K562 treated with DMSO at 1 percent for 4 hours (cell line): Measurements from ENCODE around the gene ARHGEF11. TPM values are rescaled to one million over a fixed set of nuclear protein-coding genes. Genes with fewer than 3 reads are reported as not detected.

Source experiments
- total RNA-seq: library from RNA; unstranded; fragments of 300-600 nt; gene quantifications from 2 replicates; pipeline ENCODE4 v1.2.3, GENCODE V29; 2022; ENCODE audit not compliant: insufficient read depth

ARHGEF11 gene, protein sequence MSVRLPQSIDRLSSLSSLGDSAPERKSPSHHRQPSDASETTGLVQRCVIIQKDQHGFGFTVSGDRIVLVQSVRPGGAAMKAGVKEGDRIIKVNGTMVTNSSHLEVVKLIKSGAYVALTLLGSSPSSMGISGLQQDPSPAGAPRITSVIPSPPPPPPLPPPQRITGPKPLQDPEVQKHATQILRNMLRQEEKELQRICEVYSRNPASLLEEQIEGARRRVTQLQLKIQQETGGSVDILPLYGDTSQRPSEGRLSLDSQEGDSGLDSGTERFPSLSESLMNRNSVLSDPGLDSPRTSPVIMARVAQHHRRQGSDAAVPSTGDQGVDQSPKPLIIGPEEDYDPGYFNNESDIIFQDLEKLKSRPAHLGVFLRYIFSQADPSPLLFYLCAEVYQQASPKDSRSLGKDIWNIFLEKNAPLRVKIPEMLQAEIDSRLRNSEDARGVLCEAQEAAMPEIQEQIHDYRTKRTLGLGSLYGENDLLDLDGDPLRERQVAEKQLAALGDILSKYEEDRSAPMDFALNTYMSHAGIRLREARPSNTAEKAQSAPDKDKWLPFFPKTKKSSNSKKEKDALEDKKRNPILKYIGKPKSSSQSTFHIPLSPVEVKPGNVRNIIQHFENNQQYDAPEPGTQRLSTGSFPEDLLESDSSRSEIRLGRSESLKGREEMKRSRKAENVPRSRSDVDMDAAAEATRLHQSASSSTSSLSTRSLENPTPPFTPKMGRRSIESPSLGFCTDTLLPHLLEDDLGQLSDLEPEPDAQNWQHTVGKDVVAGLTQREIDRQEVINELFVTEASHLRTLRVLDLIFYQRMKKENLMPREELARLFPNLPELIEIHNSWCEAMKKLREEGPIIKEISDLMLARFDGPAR (N-terminal part only)
- total RNA-seq = 8.7 and 12.7 TPM in 2 replicates

DNA sequence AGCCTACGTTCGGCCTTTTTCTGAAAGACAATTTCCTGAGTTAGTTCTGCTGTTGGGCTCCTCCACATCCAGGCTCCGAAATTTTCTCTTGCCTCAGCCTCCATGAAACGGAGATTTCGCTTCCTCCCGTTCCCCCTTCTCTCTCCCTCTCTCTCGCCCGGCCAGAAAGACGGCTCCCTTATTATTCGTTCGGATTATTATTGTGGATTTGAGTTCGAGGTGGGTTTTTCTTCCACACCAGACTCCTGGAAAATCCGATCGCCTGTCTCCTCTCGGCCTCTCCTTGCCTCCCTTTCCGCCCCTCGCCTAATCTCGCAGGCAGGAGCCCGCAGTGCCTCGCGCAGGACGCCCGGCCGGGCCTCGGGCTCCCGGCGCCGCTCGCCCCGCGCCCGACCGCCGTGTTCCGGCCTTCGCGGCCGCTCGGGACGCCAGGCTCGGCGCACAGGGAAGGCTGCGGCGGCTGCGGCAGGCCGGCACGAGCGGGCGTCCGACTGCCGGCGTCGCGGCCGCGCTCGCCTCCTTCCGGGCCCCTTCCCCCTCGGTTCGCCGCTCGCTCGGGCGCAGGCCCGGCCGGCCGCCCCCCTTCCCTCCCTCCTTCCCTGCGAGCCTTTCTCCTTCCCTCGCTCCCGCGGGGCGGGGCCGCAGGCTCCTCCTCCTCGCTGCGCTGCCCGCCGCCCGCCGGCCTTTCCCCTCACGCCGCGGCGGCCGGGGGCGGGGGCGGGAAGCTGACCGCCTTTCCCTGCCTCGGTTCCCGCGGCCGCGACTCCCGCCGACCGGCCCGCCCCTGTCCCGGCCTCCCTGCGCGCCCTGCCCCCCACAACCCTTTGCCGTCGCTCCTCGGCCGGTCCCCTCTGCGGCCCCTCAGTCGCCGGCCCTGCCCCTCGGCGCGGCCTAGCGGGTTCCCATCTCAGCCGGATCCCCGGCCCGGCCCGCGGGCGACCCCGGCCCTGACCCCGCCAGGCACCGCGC lies at the start of gene ARHGEF11:
Gene ARHGEF11, minus strand, starts transcription at position 493 of the 969 bp plus-strand sequence. CDS start 1,412 bp downstream, outside the sequence.

DNA sequence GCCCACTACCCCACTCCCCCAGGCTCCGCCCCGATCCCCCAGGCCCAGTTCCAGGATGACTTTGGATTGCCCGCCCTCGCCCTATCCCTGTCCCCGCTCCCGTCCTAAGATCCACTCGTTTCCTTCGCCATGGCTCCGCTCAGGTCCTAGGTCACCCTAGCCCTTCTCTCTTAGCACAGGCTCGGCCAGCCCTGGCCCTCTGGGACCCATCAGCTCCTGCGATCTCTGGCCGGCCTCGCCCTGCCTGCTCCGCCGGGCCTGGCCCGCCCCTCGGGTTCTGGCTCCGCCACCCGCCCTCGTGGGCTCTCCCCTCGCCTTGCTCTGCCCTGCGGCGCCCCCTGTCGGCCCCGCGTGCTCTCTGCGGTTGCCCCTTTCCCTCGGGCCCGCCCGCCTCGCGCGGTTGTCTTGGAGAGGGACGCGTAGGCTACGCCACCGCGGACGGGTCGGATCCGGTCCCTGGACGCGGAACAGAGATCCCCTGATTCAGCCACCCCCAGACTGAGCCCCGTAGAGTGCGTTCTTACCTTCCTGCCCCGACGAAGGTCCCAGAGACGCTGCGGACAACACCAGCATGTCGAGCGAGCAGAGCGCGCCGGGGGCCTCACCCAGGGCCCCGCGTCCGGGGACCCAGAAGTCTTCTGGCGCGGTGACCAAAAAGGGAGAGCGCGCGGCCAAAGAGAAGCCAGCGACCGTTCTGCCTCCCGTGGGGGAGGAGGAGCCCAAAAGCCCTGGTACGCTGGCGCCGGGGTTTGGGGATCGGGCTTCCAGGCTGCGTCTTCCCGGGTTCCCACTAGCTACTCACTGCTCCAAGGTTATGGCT lies 125.1 kb downstream of the ARHGEF11 start, which contains the start of gene LRRC71:
Gene LRRC71, plus strand, starts transcription at position 400 of the 820 bp plus-strand sequence. Its CDS starts 172 bp downstream, at position 572.

DNA sequence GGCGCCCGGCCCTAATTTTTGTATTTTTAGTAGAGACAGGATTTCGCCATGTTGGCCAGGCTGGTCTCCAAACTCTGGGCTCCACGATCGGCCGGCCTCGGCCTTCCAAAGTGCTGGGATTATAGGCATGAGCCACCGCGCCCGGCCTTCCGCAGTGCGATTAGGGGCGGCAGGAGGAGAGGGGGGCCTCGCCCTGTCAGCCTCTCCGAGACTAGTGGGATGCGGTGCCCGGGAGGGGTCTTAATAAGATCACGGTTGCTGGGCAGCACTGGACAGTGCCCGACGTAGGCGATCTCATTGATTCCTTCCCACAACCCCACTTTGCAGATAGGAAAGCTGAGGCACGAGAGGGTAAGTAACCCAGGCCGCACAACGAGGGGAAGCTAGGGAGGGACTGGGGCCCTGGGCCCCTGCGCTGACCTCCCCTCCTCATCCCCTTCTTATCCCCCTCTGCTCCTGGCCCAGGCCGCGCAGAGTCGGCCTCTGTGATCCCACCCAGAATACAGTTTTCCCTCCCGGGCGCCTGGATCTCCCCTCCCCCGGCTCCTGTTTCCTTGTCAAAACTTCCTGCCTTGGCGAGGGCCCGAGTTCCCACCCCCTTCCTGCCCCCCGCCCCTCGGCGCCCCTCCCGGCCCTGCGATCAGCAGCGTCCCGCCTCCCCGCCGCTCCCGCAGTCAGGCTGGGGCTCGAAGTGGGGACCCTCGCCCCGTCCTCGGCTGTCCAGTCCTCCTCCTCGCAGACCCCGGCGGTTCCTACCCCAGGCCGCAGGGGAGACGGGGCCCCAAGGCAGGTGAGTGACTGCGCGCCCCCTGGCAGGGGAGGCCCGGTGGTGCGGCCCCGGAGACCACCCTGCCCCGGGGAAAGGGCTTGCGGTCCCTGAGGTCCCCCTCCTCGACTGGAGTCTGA lies 152.2 kb downstream of the ARHGEF11 start, which contains the start of gene PEAR1:
Gene PEAR1, plus strand, starts transcription at position 671 of the 906 bp plus-strand sequence. CDS start 10,209 bp downstream, outside the sequence.

Other genes with a start within 250 kb of the ARHGEF11 start
- gene SH2D2A, start 228.9 kb downstream of the ARHGEF11 start, total RNA-seq = 13.2 and 17.8 TPM in 2 replicates
- 0.42 TPM in 1 of 2 replicates, not detected in the other for gene INSRR, start 186.6 kb downstream of the ARHGEF11 start, total RNA-seq
- gene NTRK1, start 184.9 kb downstream of the ARHGEF11 start, total RNA-seq = 78.1 and 86.1 TPM in 2 replicates
- gene PEAR1, start 152.0 kb downstream of the ARHGEF11 start, total RNA-seq = 1.2 and 3.2 TPM in 2 replicates
- not detected in 2 replicates for gene LRRC71, start 125.1 kb downstream of the ARHGEF11 start, total RNA-seq
- gene ETV3L, start 54.1 kb upstream of the ARHGEF11 start, total RNA-seq = not detected in 2 replicates
- 8.0 and 8.5 TPM in 2 replicates for gene ETV3, start 92.7 kb upstream of the ARHGEF11 start, total RNA-seq